Tibial artery (tissue), 4 donors: Measurements from ENCODE around the gene B3GALNT2.

Experiments used
- DNase-seq, 2 donors: peaks; one replicate each; pipeline ENCODE4 v3.0.0-alpha.2; 2019
- H3K27ac ChIP-seq, 2 donors: fragments of 200-600 bp; sonication (generic) in 1 of 2; 1 replicate in 1 of 2; 2 replicates in 1 of 2; pipeline ENCODE4 v1.5.1; 2018 to 2019; ENCODE audit warnings: mild to moderate bottlenecking in 1 of 2
- H3K27me3 ChIP-seq, 2 donors: fragments of 200-600 bp; sonication (generic) in 1 of 2; one replicate each; pipeline versions ENCODE4 v1.5.1 to v1.6.0; 2016 to 2019
- H3K36me3 ChIP-seq, 3 donors: fragments of 200-600 bp; sonication (generic) in 2 of 3; one replicate each; pipeline ENCODE4 v1.5.1; 2016 to 2019; ENCODE audit warnings: mild to moderate bottlenecking in 2 of 3
- H3K4me1 ChIP-seq, 4 donors: fragments of 200-600 bp; sonication (generic) in 2 of 4; 1 replicate in 3 of 4; 2 replicates in 1 of 4; pipeline ENCODE4 v1.5.1; 2016 to 2019
- H3K4me3 ChIP-seq, 2 donors: fragments of 200-600 bp; sonication (generic) in 1 of 2; 1 replicate in 1 of 2; 2 replicates in 1 of 2; pipeline ENCODE4 v1.5.1; 2018 to 2019; ENCODE audit warnings: mild to moderate bottlenecking in 2 of 2
- H3K9me3 ChIP-seq, 3 donors: fragments of 200-600 bp; sonication (generic) in 1 of 3; one replicate each; pipeline ENCODE4 v1.5.1; 2016 to 2019
- intact Hi-C: fragments of 100-400 bp; cut with DNase I; formaldehyde crosslinking; loops from one replicate; pipeline ENCODE4 v1.15.0; 2023; ENCODE audit warnings: low total_unique reads
- TF ChIP-seq, protein P1 (sequence below), 2 experiments: fragments of 200-600 bp in 1 of 2; fragments of 450-650 bp in 1 of 2; IDR thresholded peaks; one replicate each; pipeline ENCODE4 v1.5.1; 2017 to 2019; ENCODE audit warnings: antibody characterized with exemption in 2 of 2, mild to moderate bottlenecking in 1 of 2, moderate library complexity in 1 of 2

B3GALNT2 gene

DNA sequence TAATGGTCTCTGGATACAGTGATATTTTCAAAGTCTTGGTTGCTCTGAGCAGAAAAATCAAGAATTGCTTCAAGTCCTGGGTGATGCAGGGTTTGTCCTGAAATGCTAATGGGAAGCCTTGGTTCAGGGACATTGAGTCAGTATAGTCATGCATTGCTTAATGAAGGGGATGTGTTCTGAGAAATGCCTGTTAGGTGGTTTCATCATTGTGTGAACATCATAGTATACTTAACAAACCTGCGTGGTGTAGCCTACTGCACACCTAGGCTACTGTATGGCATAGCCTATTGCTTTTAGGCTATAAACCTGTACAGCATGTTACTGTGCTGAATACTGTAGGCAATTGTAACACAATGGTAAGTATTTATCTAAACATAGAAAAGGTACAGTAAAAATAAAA, 100.7 kb downstream of the B3GALNT2 start:
- Histone ChIP-seq H3K9me3 (no peaks in the 10 kb centered on the region), H3K4me3 (no peak overlapping the region), H3K36me3 (peaks cover 0 to 17% (median 12%) of the 10 kb centered on the region in 3 donors), H3K27ac (no peak overlapping the region), H3K4me1 (no peaks in the 10 kb centered on the region), H3K27me3 (no peaks in the 10 kb centered on the region)
- no peak for DNase-seq
- TF ChIP-seq, protein P1, sequence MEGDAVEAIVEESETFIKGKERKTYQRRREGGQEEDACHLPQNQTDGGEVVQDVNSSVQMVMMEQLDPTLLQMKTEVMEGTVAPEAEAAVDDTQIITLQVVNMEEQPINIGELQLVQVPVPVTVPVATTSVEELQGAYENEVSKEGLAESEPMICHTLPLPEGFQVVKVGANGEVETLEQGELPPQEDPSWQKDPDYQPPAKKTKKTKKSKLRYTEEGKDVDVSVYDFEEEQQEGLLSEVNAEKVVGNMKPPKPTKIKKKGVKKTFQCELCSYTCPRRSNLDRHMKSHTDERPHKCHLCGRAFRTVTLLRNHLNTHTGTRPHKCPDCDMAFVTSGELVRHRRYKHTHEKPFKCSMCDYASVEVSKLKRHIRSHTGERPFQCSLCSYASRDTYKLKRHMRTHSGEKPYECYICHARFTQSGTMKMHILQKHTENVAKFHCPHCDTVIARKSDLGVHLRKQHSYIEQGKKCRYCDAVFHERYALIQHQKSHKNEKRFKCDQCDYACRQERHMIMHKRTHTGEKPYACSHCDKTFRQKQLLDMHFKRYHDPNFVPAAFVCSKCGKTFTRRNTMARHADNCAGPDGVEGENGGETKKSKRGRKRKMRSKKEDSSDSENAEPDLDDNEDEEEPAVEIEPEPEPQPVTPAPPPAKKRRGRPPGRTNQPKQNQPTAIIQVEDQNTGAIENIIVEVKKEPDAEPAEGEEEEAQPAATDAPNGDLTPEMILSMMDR (IDR thresholded peaks at IDR 0.05) = no peak
- intact Hi-C loops = no loop called here

- intact Hi-C loops = no loop called here
- no peak overlapping the region for H3K4me3 ChIP-seq
- H3K36me3 ChIP-seq = peaks cover 0 to 17% (median 12%) of the 10 kb centered on the region in 3 donors
- DNase-seq = no peak
- TF ChIP-seq, protein P1 (IDR thresholded peaks at IDR 0.05) = no peak
- H3K27ac ChIP-seq = no peak overlapping the region
- no peaks in the 10 kb centered on the region for H3K4me1 ChIP-seq
- H3K27me3 ChIP-seq = no peaks in the 10 kb centered on the region
- no peaks in the 10 kb centered on the region for H3K9me3 ChIP-seq
Measured at GRCh38 chr1:235402457-235403200, 101.6 kb downstream of the B3GALNT2 start.

DNA sequence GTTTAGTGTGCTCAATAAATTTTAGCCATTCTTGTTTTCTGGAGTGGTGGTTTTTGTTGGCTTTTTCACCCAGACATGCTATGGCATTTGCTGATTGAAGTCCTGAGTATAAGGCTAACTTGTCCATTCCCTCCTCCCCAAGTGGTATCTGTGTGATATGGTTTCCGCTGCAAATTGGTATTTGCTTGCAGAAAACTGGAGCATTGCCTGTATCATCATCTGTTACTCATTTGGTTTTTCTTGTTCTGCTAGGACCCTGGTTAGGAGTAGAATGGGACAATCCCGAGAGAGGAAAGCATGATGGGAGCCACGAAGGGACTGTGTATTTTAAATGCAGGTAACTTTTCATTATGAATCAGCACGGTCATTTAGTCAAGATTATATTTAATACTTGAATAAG, 103.0 kb downstream of the B3GALNT2 start:
- DNase-seq = no peak
- intact Hi-C loops = no loop called here
- Histone ChIP-seq H3K9me3 (no peaks in the 10 kb centered on the region), H3K36me3 (peaks cover 0 to 17% (median 12%) of the 10 kb centered on the region in 3 donors), H3K27me3 (no peaks in the 10 kb centered on the region), H3K4me3 (no peak overlapping the region), H3K27ac (no peak overlapping the region), H3K4me1 (no peaks in the 10 kb centered on the region)
- TF ChIP-seq, protein P1 (IDR thresholded peaks at IDR 0.05) = no peak
